Tibial nerve (tissue), 4 donors: ENCODE data around the gene ANKS1A.
"Not testable (repeated sequence)": the region's sequence is repeated elsewhere in the genome, so short reads cannot be mapped to it uniquely, and the experiment has no call there.

Source experiments
- CTCF ChIP-seq, 5 experiments: fragments of 200-600 bp in 3 of 5; fragments of 450-650 bp in 2 of 5; sonication (generic) in 3 of 5; IDR thresholded peaks; one replicate each; pipeline ENCODE4 v1.5.1; 2016 to 2019; ENCODE audit warnings: antibody characterized with exemption in 5 of 5, mild to moderate bottlenecking in 3 of 5, moderate library complexity in 2 of 5
- EP300 ChIP-seq, 2 donors: sonication (generic); formaldehyde crosslinking; IDR thresholded peaks; one replicate each; pipeline ENCODE4 v1.6.1; 2017; ENCODE audit warnings: antibody characterized with exemption in 2 of 2, mild to moderate bottlenecking in 1 of 2
- POLR2A ChIP-seq, 2 donors: fragments of 450-650 bp; IDR thresholded peaks; one replicate each; pipeline ENCODE4 v1.6.1; 2017; ENCODE audit warnings: antibody characterized with exemption in 2 of 2, mild to moderate bottlenecking in 2 of 2, moderate library complexity in 2 of 2

GRCh38 chr6:35138191-35138590 is 249.1 kb downstream of the ANKS1A start:
- not testable (repeated sequence) for TF ChIP-seq CTCF, POLR2A, EP300 (IDR thresholded peaks at IDR 0.05)
